ENCODE results near the gene E4F1.
A peak's percentile ranks its signal among the peaks of the same experiment; 100 is the strongest.

E4F1 gene
- 7.8 to 41.7 (median 20.2) reads per million in 17 experiments for total RNA-seq

GRCh38 chr16:2223221-2223941 is at the start of gene E4F1:
Gene E4F1, plus strand, starts transcription at chr16:2223591. Its CDS starts 23 bp downstream, at chr16:2223614.
- peak; percentile 100 for DNase-seq

DNA sequence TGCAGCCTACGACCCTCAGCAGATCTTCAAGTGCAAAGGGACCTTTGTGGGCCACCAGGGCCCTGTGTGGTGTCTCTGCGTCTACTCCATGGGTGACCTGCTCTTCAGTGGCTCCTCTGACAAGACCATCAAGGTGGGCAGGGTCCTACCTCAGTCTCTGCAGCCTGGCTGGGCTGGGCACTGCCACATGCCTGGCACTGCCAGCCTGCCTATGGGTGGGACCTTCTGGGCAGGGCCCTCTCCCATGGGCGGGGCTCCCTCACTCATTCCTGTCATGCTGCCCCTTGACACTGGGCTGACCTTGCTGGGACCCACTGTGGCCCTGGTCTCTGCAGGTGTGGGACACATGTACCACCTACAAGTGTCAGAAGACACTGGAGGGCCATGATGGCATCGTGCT is 49.5 kb upstream of the E4F1 start:
- DNase-seq, result no peak

DNA sequence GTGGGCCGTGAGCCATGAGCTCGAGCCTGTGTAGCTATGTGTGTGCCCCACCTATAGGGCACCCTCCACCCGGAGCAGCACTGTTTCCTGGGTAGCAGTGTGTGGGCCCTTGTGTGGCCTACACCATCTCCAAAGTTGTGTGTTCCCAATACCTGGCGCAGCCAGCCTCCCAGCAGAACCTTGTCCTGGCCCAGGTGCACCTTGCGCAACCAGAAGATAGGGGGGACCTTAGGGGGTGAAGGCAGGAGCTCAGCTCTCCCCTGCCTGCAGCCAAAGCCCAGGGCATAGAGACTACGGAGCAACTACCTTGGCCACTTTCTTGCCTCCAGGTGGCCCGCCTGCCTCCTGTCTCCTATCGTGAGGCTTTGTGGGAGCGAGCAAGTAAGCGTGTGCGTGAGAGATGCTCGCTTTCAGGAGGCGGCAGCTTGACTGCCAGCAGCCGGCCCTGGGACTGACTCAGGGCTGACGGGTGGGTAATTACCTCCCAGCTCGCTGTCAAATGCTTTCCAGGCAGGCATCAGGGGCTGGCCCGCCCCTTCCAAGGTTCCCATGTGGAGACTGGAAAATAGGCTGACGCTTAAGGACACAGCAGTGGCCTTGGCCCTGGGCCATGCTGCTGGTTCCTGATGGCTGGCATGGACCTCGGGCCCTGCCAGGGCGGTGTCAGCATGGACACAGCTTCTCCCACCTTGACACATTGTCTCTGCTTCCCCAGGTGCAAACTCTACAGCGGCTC is 48.8 kb upstream of the E4F1 start:
- DNase-seq, result no peak

GRCh38 chr16:2175454-2175853 is 47.9 kb upstream of the E4F1 start:
- DNase-seq, result no peak

DNA sequence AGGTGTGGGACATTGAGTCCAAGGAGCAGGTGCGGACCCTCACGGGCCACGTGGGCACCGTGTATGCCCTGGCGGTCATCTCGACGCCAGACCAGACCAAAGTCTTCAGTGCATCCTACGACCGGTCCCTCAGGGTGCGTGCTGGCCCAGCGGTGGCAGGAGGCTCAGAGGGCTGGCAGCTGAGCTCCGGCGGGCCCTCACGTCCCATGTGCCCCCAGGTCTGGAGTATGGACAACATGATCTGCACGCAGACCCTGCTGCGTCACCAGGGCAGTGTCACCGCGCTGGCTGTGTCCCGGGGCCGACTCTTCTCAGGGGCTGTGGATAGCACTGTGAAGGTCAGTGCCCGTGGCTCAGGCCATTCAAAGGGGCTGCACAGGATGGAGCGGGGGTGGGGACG is 47.3 kb upstream of the E4F1 start:
- DNase-seq, result no peak

DNA sequence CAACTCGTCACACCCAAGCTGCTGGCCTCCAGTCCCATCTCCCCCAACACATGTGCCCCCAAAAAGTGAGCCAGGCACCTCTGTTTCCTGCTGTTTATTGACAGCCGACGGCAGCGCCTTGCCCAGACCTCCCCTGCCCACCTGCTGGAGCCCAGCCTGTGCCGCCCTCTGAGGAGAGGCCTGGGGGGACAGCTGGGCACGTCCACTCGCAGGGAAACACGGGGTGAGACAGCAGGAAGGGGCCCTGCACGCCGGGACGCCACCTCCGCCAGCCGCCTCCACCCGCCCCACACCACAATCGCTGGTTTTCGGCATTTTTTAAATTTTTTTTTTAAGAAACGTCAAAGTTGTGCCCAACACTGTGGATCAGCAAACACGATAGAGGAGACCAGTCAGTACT is 46.3 kb upstream of the E4F1 start:
- no peak for DNase-seq

DNA sequence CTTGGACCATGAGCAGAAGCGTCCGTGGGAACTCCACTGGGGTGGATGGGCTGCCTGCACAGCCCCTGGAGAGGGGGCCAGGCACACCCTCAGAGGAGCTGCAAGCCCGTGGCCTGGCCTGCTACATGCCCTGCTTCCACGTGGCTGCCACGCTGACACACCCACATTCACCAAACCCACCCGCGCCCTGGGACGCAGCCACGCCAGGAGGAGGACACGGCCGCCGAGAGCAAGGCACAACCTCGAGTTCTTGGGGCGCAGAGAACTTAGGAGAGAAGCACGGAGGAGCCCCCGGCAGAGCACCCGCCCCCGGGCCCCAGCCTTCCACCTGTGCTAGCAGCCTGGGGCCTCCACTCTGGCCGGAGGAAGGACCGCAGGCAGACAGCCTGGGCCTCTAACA is 45.8 kb upstream of the E4F1 start:
- no peak for DNase-seq

GRCh38 chr16:2178321-2179106 is 44.9 kb upstream of the E4F1 start:
- DNase-seq, result peak; percentile 16 to 67 (median 38)

- no peak for DNase-seq
These were observed 44.3 kb upstream of the E4F1 start for GRCh38 chr16:2179107-2179501.

DNA sequence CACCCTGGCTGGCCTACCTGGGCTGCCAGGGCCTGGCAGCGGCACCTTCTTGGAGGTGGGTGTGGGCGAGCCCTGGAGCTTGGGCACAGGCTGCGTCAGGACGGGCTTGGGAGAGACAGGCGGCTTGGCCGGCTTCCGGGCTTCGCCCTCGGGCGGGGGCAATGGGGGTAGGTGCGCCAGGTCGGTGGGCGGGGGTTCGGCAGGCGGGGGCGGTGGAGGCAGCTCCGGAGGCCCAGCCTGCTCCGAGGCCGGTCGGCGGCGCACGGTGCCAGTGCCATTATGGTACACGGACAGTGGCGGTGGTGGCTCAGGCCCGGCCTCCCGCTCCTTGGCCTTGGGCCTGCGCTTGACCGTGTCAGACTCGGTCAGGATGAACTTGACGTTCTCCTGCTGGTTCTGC is 43.8 kb upstream of the E4F1 start:
- DNase-seq, result no peak

DNA sequence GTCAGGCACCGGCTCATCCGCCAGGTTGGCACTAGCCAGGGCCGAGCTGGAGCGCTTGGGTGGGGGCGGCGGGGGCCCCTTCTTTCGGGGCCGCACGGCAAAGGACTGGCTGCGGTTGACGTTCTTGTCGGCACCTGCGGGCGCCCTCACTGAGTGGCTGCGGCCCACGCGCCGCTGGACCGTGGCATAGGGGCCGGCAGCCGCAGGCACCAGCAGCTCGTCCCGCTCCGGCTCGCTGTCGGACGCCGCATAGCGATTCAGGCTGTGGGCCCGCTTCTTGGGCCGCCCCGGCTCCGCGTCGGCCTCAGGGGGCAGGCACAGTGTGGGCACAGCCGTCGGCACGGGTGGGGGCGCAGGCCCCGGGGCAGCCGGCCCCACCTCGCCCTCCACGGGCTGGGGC is 42.9 kb upstream of the E4F1 start:
- DNase-seq, result no peak

GRCh38 chr16:2180962-2181923 is 42.1 kb upstream of the E4F1 start:
- DNase-seq, result no peak

GRCh38 chr16:2181952-2182351 is 41.4 kb upstream of the E4F1 start:
- no peak for DNase-seq

- no peak for DNase-seq
These were observed 39.7 kb upstream of the E4F1 start for GRCh38 chr16:2183671-2184070.

DNA sequence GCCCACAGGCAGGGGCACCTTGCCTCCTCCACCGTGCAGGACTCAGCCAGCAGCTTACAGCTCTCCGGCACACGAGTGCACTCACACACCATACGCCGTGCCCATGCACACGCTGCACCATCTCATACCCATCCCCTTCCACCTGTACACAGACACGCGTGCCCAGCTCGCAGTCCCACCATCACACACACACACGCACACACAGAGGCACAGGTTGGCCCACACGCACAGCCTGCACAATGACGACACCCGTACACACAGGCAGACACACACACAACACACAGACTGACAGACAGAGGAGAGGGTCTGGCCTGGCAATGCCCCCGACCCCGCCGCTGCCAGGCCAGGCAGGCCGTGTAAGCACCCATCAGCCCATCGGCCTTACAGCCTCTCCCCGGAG is 39.0 kb upstream of the E4F1 start:
- no peak for DNase-seq

DNA sequence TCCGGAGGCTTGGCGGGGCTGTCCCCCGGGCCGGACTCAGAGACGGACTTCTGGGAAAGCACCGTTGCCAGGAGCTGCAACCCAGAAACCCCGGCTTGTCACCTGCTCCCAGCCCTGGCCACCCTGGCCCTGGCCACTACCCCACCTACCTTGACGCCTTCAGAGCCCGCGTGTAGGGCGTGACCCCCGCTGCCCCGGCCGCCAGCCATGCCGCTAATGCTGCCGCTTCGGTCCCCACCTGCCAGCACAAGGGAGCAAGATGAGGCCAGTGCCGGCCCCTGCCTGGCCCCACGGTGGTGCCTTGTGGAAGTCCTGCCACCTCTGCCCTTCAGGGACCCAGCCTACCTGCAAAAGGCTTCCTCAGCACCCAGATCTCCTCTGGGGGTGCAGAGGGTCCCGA is 38.4 kb upstream of the E4F1 start:
- no peak for DNase-seq

- DNase-seq, result no peak
These were observed 37.3 kb upstream of the E4F1 start for GRCh38 chr16:2186064-2186463.

DNA sequence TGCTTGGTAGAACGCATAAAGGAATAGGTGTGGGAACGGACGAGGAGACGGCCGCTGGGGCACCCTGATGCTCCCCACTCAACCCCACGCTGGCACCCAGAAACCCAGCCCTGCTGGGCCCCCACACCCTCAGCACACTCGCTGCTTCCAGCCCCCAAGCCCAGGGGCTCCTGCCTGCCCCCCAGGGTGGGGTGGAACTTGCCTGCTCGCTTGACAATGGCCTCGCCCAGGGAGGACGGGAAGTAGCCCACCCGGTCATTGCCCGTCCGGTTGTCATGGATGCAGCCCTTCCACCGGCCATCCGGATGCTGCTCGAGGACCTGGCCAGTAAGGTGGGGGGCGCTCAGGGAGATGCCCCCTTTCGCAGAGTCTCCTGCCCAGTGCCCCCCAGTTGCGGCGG is 36.9 kb upstream of the E4F1 start:
- DNase-seq, result no peak

- no peak for DNase-seq
These were observed 36.2 kb upstream of the E4F1 start for GRCh38 chr16:2187212-2187611.

GRCh38 chr16:2188395-2188794 is 35.0 kb upstream of the E4F1 start:
- no peak for DNase-seq

GRCh38 chr16:2189252-2189893 is 34.0 kb upstream of the E4F1 start:
- no peak for DNase-seq
